ENCODE results near the gene ADAM19. TPM values are rescaled to one million over a fixed set of nuclear protein-coding genes. Genes with fewer than 3 reads are reported as not detected.
A peak's percentile ranks its signal among the peaks of the same experiment; 100 is the strongest.
"Not testable (repeated sequence)": the region's sequence is repeated elsewhere in the genome, so short reads cannot be mapped to it uniquely, and the experiment has no call there.

The ADAM19 gene
- total RNA-seq, 2 experiments from 2014 or later: 118 to 127 TPM

DNA sequence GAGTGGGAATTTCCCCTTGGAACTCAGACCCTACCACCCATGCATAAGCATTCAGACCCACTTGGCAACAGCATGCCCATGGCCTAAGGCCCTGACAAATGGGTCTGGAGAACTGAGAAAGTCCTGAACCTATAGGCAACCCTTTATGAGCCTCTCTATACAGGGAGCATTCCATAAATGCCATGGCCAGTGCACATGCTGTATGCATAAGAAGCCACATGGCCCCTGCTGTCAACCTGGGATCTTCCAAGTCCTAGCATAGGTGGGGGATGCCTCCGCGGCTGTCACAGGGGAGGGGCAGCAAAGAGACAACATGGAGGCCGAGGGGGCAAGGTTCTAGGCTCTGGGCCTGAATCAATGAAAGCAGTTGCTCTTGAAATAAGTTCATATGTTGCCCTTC is 123.8 kb downstream of the ADAM19 start:
- CTCF ChIA-PET: no interaction called here
- H3K27me3 Mint-ChIP-seq: no peaks in the 10 kb centered on the region
- H3K4me1 Mint-ChIP-seq: peaks cover 8% of the 10 kb centered on the region
- H3K27ac Mint-ChIP-seq: no peak overlapping the region
- H3K36me3 Mint-ChIP-seq (ENCODE audit: low read depth): no peaks in the 10 kb centered on the region
- DNase-seq: no peak
- H3K9me3 Mint-ChIP-seq: no peaks in the 10 kb centered on the region
- POLR2A ChIA-PET: no interaction called here
- no peak overlapping the region for H3K4me3 Mint-ChIP-seq

DNA sequence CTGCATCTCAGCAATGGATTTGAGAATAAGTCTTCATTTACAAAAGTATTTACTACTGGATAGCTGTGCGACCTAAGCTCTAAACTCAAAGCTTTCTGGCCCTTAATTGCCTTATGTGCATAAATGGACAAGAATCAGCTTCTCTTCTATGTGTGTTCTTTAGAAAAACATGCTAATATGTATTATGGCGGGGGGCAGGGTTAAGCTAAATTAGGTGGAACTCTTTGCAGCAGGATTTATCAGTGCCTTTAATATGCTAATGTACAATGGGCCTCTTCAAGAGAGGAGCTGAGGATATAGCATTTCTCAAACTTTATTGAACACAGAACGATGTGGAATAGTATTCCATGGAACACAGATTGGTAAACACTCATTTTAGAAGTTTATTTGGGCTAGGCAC is 125.6 kb downstream of the ADAM19 start:
- CTCF ChIA-PET: interaction anchor here (0.6 to 2.0 kb wide), 4 partner anchors 22 to 294 kb away, joined by 3 to 7 read pairs (median 6); partner anchors contain the start of gene LSM11

DNA sequence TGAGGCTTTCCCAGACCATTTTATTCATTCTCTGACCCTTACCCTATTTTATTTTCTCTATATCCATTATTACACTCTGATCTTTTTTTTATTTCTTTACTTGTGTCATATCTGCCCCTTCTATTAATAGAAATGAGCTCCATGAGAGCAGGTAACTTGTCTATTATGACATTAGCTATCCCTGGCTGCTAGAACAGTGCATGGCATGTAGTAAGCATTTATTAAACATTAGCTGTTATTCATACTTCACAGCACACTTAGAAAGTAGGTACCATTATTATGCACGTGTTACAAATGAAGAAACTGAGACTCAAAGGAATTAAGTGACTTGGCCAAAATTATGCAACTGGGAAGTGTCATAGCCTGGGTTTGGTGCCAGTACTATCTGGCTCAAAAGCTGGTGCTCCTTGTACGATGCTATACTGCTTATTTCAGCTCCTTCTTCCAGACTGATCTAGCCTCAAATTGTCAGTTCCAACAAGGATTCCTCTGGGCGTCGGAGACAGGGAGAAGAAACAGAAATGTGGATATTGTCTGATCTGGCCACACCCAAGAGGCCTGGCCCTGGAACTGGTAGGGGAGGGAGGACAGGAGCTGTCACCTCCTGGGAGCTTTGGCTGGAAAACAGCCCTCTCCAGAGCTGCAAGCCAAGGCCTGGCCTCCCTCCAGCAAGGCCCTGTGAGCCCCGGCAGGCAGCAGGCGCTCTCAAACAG is 126.4 kb downstream of the ADAM19 start:
- Mint-ChIP-seq H3K27me3 (peaks cover 4% of the 10 kb centered on the region), H3K36me3 (ENCODE audit: low read depth) (no peaks in the 10 kb centered on the region), H3K27ac (no peak overlapping the region), H3K9me3 (no peaks in the 10 kb centered on the region), H3K4me1 (no peaks in the 10 kb centered on the region), H3K4me3 (no peak overlapping the region)
- ChIA-PET CTCF (interaction anchor here (0.6 to 2.0 kb wide), 4 partner anchors 23 to 295 kb away, joined by 3 to 7 read pairs (median 6); partner anchors contain the start of gene LSM11), POLR2A (no interaction called here)
- DNase-seq: no peak

More for the DNA sequence above, 125.6 kb downstream of the ADAM19 start:
- H3K4me1 Mint-ChIP-seq: peaks cover 3% of the 10 kb centered on the region
- H3K9me3 Mint-ChIP-seq: no peaks in the 10 kb centered on the region
- DNase-seq: no peak
- no peak overlapping the region for H3K27ac Mint-ChIP-seq
- POLR2A ChIA-PET: no interaction called here
- no peaks in the 10 kb centered on the region for H3K36me3 Mint-ChIP-seq (ENCODE audit: low read depth)
- H3K4me3 Mint-ChIP-seq: no peak overlapping the region
- H3K27me3 Mint-ChIP-seq: peaks cover 3% of the 10 kb centered on the region

DNA sequence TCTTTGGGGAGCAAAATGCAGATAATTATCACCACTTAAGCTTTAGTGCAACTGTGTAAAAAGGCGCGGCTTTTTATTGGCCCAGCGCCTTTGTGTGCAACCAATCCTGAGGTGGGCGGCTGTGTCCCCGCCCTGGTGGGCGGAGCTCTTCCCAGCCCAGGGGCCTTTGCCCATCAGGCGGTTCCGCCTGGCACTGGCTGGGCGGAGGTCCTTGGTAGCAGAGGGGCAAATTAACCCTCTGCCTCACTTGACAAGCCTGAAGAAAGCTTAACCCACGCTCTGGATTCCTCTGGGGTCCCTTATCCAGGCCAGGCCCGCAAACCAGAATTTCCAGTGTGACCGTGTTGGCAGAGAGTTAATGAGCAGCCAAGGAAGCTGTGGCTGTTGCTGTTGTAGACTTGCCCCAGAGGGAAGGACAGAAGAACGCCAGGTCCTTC is 128.4 kb downstream of the ADAM19 start:
- Mint-ChIP-seq H3K36me3 (ENCODE audit: low read depth) (no peaks in the 10 kb centered on the region), H3K27me3 (peaks cover 4% of the 10 kb centered on the region), H3K9me3 (no peaks in the 10 kb centered on the region), H3K4me1 (no peaks in the 10 kb centered on the region), H3K27ac (no peak overlapping the region), H3K4me3 (no peak overlapping the region)
- ChIA-PET CTCF (interaction anchor here (0.6 to 1.1 kb wide), 3 partner anchors 15 to 1605 kb away, joined by 3 to 4 read pairs (median 3); no protein-coding TSS in a partner anchor), POLR2A (no interaction called here)
- no peak for DNase-seq

DNA sequence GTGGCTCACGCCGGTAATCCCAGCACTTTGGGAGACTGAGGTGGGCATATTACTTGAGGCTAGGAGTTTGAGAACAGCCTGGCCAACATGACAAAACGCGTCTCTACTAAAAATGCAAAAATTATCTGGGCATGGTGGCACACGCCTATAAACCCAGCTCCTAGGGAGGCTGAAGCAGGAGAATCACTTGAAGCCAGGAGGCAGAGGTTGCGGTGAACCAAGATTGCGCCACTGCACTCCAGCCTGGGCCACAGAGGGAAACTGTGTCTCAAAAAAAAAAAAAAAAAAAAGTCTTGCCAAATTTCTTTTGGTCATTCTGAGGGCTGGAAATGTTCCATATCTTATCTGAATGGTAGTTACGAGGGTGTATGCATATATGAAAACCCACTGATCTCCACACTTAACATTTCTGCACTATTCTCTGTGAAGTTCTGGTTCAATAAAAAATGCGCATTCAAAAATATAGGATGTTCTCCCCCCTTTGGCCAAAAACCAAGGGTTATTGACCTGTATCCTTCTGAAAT is 129.1 kb downstream of the ADAM19 start:
- CTCF ChIA-PET: interaction anchor here (1.1 kb wide), 3 partner anchors 15 to 297 kb away, joined by 3 read pairs; partner anchors contain the start of gene LSM11
- POLR2A ChIA-PET: no interaction called here
- peaks cover 4% of the 10 kb centered on the region for H3K27me3 Mint-ChIP-seq
- H3K4me1 Mint-ChIP-seq: no peaks in the 10 kb centered on the region
- no peaks in the 10 kb centered on the region for H3K36me3 Mint-ChIP-seq (ENCODE audit: low read depth)
- H3K27ac Mint-ChIP-seq: no peak overlapping the region
- no peak for DNase-seq
- H3K9me3 Mint-ChIP-seq: no peaks in the 10 kb centered on the region
- no peak overlapping the region for H3K4me3 Mint-ChIP-seq

DNA sequence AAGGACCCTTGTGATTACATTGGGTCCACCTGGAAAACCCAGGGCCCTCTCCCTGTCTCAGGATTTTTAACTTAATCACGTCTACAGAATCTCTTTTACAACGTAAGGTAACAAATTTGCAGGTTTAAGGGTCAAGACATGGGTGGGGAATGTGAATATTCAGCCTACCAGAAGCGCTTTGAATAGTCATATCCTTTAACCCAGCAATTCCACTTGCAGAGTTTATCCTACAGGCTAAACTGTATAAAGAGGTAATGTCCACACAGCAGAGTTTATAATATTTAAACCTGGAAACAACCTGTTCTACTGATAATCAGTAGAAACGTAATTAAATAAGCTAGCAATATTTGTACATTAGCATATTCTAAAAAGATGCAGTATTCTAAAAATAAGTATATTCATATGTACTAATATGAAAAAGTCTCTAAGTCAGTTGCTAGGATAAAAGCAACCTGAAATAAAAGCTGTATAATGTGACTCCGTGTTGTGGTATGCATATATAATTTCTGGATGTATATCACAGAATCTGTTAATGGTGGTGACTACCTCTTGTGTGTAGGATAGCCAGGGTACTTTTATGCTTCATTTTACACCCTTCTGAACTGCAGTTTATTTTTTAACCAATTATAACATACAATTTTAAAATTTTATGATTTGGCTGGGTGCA is 129.7 kb downstream of the ADAM19 start:
- Mint-ChIP-seq H3K9me3 (no peaks in the 10 kb centered on the region), H3K4me3 (no peak overlapping the region), H3K4me1 (no peaks in the 10 kb centered on the region), H3K36me3 (ENCODE audit: low read depth) (no peaks in the 10 kb centered on the region), H3K27me3 (peaks cover 6% of the 10 kb centered on the region), H3K27ac (no peak overlapping the region)
- no peak for DNase-seq
- POLR2A ChIA-PET: no interaction called here
- CTCF ChIA-PET: interaction anchor here (0.6 to 1.1 kb wide), 2 partner anchors 271 to 297 kb away, joined by 3 read pairs; partner anchors contain the start of gene LSM11

DNA sequence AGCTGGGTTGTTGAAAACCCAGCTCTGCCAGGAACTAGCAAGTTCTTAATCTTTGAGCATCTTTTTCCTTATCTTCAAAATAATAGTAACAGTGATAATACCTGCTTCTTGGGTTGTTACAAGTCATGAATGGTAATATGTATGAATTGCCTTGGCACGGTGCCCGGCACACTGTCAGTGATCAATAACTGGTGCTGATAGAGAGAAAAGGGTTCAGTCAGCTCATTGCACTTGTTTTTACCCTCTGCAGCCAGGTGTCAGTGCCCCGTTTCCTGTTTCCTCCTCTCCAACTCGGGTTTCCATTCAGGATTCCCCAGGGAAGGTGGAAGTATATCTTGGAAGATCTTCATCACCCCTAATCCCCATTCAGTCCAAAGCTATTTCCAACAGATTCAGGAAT is 131.4 kb downstream of the ADAM19 start:
- Mint-ChIP-seq H3K27me3 (peaks cover 6% of the 10 kb centered on the region), H3K9me3 (no peaks in the 10 kb centered on the region), H3K36me3 (ENCODE audit: low read depth) (no peaks in the 10 kb centered on the region), H3K4me1 (no peaks in the 10 kb centered on the region), H3K4me3 (no peak overlapping the region), H3K27ac (no peak overlapping the region)
- no peak for DNase-seq
- POLR2A ChIA-PET: no interaction called here
- CTCF ChIA-PET: interaction anchor here (0.6 to 1.8 kb wide), 2 partner anchors 275 to 299 kb away, joined by 3 to 5 read pairs; no protein-coding TSS in a partner anchor

DNA sequence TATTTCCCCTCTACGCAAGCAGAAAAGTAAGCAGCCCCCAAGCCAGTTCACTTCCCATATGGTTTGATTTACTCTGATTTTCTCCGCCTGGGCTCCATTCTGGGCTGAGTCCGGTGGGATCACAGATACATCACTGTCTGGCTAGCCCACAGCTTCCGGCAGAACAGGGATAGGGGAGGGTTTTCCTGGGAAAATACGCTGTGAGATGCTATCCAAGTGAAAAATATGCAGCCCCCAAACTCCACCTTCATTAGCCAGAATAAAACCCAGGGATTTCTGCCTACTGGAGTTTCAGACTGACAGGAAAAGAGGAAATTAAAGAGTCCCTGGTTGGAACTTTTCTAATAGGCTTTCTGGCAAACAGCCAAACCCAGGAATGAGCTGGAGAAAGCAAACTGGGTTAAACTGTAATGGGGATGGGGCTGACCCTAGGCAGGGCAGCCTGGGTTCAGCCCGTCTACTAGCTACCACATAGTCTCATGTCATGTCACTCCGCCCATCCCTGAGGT is 132.5 kb downstream of the ADAM19 start:
- ChIA-PET CTCF (interaction anchor here (1.8 kb wide), 1 partner anchor 300 kb away, joined by 5 read pairs; no protein-coding TSS in a partner anchor), POLR2A (no interaction called here)
- no peak for DNase-seq
- no peak overlapping the region for H3K27ac Mint-ChIP-seq
- H3K36me3 Mint-ChIP-seq (ENCODE audit: low read depth): no peaks in the 10 kb centered on the region
- H3K4me3 Mint-ChIP-seq: no peak overlapping the region
- peaks cover 6% of the 10 kb centered on the region for H3K27me3 Mint-ChIP-seq
- H3K9me3 Mint-ChIP-seq: no peaks in the 10 kb centered on the region
- H3K4me1 Mint-ChIP-seq: no peaks in the 10 kb centered on the region

DNA sequence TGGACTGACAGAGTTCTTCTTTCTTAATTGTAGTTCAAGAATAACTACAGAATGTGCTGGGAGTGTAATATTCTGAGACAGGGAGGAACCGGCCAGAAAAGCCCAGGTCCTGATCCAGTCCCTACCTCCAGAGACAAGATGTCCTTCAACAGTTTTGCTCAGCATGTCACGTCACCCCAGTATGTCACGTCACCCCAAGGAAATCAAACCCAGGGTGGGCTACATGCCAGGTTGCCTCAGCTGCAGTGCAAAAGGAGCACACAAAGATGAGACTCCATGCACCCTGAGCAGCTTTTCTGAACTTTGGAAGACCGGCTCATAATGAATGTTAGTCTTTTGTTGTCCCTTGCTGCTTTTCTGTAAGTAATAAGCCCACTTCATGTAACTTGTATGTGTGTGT is 141.5 kb downstream of the ADAM19 start:
- H3K27me3 Mint-ChIP-seq: peaks cover 7% of the 10 kb centered on the region
- no peaks in the 10 kb centered on the region for H3K9me3 Mint-ChIP-seq
- no peak for DNase-seq
- CTCF ChIA-PET: interaction anchor here (4.3 kb wide), 1 partner anchor 310 kb away, joined by 31 read pairs; the partner anchor contains the start of gene LSM11
- POLR2A ChIA-PET: no interaction called here
- H3K27ac Mint-ChIP-seq: no peak overlapping the region
- no peak overlapping the region for H3K4me3 Mint-ChIP-seq
- peaks cover 2% of the 10 kb centered on the region for H3K36me3 Mint-ChIP-seq (ENCODE audit: low read depth)
- peaks cover 9% of the 10 kb centered on the region for H3K4me1 Mint-ChIP-seq

DNA sequence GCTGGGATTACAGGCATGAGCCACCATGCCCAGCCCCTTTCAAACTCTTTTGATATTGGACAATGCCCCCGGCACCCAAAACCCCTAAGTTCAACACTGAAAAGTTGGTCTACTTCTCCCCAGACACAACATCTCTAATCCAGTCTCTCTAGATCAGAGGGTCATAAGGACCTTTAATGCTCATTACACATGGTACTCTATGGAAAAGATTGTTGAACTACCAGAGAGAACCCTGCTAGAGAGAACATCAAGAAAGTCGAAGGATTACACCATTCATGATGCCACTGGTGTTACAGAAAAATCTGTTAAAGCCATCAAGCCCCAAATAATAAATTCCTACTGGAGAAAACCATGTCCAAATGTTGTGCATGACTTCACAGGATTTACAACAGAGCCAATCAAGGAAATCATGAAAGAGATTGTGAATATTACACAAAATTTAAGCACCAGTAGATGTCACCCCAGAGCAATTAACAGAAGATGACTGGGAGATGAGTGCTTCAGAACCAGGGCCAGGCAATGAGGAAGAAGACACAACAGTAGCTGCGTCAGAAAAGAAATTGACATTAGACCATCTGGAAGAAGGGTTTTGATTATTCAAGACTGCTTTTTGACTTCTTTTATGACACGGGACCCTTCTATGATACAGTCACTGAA is 143.9 kb downstream of the ADAM19 start:
- CTCF ChIA-PET: interaction anchor here (0.6 to 4.3 kb wide), 14 partner anchors 9 to 430 kb away, joined by 3 to 31 read pairs (median 3); partner anchors contain the start of genes LSM11 and THG1L
- Mint-ChIP-seq H3K27me3 (peaks cover 20% of the 10 kb centered on the region), H3K4me3 (no peak overlapping the region), H3K36me3 (ENCODE audit: low read depth) (peaks cover 2% of the 10 kb centered on the region), H3K9me3 (no peaks in the 10 kb centered on the region), H3K27ac (no peak overlapping the region), H3K4me1 (peaks cover 9% of the 10 kb centered on the region)
- POLR2A ChIA-PET: no interaction called here
- DNase-seq: peak; percentile 66

DNA sequence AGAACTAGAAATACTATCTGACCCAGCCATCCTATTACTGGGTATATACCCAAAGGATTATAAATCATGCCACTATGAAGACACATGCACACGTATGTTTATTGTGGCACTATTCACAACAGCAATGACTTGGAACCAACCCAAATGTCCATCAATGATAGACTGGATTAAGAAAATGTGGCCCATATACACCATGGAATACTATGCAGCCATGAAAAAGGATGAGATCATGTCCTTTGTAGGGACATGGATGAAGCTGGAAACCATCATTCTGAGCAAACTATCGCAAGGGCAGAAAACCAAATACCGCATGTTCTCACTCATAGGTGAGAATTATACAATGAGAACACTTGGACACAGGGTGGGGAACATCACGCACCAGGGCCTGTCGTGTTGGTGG is 145.7 kb downstream of the ADAM19 start:
- H3K9me3 Mint-ChIP-seq; H3K27ac Mint-ChIP-seq; POLR2A ChIA-PET; DNase-seq; H3K36me3 Mint-ChIP-seq (ENCODE audit: low read depth); H3K4me1 Mint-ChIP-seq; H3K4me3 Mint-ChIP-seq: not testable (repeated sequence)
- H3K27me3 Mint-ChIP-seq: peaks cover 24% of the 10 kb centered on the region
- CTCF ChIA-PET: interaction anchor here (1.3 kb wide), 1 partner anchor 18 kb away, joined by 5 read pairs; no protein-coding TSS in a partner anchor

Measured in activated CD4-positive, alpha-beta T cell treated with anti-CD3 and anti-CD28 coated beads, Interleukin-2, amount 10 ng/mL, durations not matched to agents 7 days and 5 days (primary cell).